Putamen (tissue), 1 donor: ENCODE measurements around the gene PRSS21.

ENCODE experiments used
- DNase-seq: peaks from one replicate; pipeline ENCODE4 v3.0.0-alpha.2; 2016; ENCODE audit warnings: low spot score

Gene PRSS21

DNA sequence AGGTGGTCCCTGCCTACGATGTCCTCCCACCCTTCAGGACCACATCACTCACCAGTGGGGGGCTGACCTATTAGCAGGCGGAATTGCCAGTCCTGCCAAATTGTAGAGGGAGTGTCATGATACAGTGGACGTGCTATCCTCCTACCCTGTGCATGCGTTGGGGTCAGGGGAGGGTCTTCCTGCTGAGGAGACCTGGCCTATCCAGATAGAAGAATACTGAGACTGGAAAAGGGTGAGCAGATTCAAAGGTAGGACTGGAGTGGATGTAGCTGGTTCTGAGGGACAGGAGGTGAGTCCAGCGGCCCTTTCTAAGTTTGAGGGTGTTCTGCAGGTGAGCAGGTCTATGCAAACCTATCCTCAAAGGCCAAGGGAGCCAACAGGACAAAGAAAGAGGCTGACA, 10.8 kb upstream of the PRSS21 start:
- no peak for DNase-seq

DNA sequence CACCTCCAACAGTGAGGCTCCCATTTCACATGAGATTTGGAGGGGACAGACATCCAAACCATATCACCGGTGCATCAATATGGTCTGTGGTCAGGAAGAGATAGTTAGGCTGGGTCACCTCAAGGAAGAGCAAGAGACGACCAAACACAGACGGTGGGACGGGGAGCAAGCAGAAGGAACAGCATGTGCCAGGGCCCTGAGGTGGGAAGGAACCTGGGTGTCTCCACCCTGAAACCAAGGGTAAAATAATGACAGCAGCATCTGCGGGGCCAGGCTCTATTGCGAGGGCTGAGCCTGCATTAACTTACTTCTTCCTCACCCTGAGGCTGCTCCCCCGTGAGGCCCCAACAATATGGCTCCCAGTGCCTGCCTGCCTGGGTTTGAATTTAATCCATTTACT, 8.9 kb upstream of the PRSS21 start:
- DNase-seq, result no peak

DNA sequence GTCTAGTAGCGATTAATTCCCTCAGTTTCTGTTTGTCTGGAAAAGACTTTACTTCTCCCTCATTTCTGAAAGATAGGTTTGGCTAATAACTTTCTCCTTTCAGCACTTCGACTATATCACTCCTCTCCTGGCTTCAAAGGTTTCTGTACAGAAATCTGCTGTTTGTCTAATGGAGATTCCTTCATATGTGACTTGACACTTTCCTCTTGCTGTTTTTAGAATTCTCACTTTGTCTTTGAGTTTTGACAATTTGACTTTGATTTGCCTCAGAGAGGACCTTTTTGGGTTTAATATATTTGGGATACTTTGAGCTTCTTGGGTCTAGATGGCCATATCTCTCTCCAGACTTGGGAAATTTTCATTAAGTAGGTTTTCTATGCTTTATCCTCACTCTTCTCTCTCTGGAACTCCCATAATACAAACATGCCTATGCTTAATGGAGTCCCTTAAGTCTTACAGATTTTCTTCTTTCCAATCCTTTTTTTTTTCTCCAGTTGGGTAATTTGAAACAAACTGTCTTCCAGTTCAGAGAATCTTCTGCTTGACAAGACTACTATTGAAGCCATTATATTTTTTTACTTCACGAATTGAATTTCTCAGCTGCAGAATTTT, 7.8 kb upstream of the PRSS21 start:
- no peak for DNase-seq

DNA sequence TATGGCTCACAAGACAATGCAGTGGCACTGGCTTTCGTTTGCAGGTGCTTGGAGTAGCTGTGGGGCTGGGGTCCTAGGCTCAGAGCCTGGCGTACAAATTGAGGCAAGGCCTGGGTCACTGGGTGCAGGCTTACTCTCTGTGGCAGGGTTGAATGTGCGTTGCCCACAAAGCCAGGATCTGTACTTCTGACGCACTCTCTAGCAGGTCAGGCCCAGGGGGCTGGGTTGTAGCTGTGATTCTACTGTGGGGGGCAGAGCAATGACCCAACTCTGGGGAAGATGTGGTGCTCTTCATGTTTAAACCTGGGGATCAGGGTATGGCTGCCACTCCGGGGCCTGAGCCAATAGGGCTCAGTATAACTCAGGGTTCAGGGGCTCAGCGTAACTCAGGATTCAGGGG, 6.4 kb upstream of the PRSS21 start:
- DNase-seq, result no peak

DNA sequence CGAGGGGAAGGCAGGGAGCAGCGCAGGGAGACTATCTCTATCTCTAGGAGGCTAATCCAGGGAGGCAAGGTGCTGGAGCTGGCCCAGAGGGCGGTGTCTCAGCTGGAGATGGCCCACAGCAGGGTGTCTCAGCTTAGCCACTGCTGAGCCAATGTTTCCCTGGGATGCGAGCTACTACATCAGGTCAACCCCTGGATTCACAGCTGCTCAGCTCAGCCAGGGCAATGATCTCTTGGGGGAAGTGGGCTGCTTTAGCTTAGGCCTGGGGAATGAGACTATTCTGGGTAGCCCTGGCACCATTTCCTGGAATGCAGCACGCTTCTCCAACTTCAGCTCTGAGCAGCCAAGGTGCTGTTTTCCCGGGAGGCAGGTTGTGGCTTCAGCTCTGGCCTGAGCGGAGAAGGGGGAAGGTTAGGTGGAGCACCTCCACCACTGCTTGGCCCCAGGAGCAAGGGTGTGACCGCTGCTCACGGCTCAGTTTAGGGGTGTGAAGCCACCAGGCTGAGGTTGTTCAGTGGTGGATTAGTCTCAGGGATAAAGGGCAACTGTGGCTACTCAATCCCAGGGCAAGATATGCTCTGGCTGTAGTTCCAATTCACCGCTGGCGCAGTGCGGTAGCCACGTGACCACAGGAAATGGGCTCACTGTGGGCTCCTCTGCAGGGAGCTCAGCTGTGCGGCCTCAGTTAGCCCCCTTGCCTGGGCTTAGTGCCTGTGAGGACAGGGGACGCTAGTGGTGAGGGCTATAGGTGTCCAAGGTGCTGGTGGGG, 5.2 kb upstream of the PRSS21 start:
- DNase-seq, result no peak

DNA sequence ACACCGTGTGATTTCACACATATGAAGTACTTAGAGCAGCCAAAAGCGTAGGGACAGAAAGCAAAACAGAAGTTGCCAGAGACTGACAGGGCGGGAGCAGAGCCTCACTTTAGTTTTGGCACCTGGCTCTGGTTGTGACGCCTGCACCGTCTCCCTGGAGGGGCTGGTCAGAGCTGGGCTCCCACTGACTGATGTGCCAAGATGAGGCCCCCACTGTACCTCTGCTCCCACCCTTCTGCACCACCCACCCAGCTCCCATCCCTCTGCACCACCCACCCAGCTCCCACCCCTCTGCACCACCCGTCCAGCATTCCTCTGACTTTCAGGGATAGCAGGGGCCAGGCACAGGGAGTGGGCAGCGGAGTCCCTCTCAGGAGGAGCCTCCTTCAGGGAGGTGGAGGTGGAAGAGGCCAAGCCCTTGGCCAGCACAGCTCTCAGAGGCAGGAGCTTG, 3.2 kb upstream of the PRSS21 start:
- no peak for DNase-seq

DNA sequence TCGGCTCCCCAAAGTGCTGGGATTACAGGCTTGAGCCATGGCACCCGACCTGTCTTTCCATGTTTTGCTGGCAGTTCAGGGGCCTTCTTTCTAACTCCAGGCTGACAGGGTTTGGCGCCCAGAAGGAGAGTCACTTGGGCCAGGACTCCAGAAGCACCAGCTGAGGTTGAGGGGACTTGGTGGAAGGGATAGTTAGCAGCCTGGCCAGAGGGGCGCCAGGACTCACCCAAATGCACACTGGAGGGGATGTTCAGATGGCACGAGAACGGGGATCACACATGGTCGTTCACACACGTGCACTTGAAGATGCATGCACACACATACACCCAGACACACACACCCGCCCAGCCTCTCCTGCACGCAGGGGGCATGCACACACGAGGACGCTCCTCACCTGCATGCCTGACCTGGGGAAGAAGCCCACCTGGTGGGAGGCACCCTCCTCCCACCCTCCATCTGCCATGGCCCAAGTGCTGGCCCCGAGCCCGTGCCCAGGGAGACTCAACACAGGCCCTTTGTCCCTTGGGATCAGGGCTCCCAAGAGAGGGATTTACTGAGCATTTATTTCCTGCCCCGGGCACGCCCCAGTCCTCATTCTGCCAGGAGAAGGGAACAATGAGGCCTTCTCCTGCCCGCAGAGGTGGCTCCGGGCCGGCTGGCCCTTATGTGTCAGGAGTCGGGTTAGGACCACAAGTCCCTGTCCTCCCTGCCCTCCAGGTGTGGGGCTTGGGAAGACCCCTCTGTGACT, 2.3 kb upstream of the PRSS21 start:
- no peak for DNase-seq

DNA sequence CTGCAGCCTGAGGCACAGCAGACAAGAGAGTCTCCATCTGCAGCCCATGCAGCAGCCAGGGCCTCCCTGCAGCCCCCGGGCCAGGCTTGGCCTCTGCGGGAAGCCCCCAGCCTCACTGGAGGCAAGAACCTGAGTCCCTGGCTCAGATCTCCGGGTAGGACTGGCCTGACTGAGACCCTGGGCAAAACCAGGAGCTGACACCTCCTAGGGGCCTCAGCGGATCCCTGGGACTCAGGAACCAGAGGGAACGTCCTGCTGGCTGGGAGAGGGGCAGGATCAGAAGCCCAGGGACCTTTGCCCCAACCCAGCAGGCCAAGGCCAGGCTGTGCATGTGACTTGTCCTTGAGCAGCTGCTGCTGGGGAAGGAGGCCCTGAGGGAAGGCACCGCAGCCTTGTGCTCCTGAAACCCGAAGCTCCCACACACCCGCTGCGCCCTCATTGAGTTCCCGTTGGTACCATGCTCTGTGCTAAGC, 1.7 kb upstream of the PRSS21 start:
- no peak for DNase-seq

DNA sequence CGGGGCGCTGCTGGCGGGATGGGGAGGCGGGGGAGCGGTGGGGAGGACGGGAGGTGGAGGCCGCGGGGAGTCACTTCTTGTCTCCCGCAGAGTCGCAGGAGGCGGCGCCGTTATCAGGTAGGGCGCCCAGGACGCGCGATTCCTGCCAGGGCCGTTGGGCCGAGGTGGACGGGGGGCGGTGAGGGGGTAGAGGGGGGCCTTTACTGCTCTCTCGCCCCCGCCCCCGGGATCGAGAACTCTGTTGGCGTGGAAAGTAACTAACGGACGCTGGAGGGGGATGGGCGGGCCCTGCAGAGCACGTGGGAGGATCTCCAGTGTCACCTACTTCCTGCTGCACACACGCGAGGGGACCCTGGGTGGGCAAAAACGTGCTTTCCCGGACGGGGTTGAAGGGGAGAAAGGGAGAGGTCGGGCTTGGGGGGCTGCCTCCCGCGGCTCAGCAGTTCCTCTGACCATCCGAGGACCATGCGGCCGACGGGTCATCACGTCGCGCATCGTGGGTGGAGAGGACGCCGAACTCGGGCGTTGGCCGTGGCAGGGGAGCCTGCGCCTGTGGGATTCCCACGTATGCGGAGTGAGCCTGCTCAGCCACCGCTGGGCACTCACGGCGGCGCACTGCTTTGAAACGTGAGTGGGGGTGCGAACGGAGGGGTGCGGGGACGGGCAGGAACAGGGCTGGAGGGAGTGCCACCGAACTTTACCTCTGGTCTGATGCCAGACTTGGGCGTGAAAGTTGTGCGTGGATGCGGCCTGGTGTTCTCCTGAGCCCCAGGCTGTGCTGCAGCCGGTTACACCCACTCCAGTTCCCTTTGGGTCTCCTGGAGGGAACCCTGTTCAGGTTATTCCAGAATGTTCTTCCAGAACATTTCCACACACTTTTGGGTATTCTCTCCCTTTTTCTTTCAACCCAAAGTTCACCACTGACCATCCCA, 569 bp downstream of the PRSS21 start:
- no peak for DNase-seq

DNA sequence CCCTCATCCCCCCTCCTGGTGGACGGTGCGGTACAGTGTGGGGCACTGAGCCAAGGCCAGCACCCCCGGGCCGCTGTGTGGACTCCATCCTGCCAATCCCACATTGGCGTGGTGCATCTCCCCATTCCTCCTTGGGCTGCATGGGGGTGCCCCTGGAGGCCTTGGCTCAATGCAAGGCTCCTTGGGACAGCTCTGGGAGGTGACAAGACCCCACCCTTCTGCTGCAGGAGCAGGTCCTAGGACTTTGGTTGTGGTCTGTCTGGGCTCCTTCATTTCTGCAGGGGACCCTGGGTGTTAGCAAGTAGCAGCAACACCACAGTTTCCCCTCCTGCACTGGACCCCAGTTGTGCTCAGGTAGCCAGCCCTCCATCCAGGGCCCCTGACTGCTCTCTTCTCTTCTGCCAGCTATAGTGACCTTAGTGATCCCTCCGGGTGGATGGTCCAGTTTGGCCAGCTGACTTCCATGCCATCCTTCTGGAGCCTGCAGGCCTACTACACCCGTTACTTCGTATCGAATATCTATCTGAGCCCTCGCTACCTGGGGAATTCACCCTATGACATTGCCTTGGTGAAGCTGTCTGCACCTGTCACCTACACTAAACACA, 1.3 kb downstream of the PRSS21 start:
- no peak for DNase-seq

DNA sequence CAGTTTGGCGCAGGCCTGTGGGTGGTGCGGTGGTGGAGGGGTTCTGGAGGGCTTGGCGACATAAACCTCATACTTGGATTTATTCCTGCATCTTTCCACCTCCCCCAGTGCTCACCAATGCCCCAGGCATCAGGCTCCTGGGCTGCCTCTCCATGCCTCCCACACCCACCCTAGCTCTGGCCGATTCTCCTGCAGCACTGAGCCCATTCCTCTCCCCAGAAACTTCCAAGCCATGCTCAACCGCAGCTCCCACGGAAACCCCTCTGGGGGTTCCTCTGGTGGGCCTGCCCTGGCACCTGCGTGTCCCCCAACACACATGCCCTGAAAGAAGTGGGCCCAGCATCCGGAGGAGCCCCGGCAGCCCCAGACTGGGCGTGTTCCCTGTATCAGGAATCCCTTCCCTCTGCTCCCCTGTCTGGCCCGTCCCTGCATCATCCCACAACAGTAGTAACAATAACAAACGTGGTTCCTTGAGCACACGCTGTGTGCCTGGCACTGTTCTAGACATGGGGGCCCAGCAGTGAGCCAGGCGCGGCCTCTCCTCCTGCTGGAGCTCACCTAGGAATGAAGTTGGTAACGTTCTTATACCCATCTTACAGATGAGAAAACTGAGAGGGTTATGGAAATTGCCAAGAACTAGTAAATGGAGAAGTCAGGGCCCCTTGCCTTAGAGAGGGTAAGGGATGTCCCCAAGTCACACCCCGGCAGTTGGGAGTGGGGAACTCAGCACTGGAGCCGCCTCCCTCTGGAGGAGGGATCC, 2.3 kb downstream of the PRSS21 start:
- DNase-seq, result no peak

DNA sequence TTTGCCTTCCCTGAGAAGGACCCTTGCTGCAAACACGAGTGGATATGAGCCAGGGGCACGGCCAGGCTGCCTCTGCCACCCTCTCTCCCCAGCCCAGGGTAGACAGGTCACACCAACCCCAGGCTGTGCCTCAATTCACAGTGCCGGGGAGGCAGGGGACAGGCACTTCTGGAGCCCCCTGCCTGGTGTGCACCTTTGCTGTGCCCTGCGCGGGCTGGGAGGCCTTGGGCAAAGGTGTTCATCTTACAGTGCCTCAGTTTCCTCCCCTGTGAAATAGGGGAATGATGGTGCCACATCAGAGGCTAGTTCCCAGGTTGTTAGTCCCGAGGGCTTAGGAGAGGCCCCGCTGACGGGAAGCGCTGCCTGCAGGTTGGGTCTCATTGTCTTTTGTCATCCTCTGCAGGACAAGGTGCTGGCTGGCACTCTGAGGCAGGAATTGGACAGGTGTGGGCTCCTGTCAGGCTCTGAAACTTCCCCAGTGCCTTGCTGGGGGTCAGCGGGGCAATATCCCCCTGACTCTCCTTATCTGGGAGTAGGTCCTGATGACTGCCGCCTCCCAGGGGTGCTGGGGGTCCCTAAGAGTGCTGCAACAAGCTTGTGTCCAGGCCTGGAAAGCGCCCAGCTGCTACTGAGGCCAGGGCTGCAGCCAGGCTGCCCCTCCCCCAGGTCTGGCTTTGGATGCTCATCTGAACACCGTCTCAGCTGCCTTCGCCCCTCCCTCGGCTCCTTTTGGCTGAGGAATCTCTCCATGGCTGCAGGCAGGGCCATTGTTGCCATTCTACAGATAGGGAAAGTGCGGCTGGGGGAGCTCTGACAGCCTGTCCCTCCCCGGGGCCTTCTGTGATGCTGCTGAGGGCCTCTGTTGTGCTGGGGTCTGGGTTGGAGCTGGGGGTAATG, 3.1 kb downstream of the PRSS21 start:
- no peak for DNase-seq

DNA sequence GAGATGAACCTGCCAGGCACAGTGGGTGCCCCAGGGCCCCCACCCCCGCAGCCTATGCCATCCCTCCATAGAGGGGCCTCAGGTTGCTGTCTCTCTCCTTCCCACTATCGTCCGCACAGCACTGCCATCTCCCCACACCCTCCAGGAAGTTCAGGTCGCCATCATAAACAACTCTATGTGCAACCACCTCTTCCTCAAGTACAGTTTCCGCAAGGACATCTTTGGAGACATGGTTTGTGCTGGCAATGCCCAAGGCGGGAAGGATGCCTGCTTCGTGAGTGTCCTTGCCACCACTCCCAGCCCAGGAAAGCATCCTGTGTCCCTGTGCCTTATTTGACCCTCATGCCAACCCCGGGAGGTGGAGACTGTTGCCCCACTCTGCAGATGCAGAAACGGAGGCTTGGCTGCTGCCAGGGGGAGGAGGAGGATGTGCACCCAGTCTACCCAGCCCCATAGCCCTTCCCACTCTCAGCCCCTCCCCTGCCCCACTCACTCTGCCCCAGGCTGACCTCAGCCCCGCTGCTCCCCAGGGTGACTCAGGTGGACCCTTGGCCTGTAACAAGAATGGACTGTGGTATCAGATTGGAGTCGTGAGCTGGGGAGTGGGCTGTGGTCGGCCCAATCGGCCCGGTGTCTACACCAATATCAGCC, 3.9 kb downstream of the PRSS21 start:
- no peak for DNase-seq

DNA sequence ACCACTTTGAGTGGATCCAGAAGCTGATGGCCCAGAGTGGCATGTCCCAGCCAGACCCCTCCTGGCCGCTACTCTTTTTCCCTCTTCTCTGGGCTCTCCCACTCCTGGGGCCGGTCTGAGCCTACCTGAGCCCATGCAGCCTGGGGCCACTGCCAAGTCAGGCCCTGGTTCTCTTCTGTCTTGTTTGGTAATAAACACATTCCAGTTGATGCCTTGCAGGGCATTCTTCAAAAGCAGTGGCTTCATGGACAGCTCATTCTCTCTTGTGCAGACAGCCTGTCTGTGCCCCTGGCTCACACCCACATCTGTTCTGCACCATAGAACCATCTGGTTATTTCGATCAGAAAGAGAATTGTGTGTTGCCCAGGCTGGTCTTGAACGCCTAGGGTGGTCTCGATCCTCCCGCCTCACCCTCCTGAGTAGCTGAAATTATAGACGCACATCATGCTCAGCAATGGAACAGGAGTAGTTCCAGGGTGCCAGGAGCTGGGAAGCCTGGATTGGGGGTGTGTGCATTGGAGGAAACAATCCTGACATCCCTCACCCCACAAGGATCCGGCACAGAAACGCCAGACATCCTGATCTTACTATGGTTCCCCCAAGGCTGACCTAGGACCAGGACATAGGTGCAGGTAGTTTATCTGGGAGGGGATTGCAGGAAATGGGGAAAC, 4.6 kb downstream of the PRSS21 start:
- no peak for DNase-seq

DNA sequence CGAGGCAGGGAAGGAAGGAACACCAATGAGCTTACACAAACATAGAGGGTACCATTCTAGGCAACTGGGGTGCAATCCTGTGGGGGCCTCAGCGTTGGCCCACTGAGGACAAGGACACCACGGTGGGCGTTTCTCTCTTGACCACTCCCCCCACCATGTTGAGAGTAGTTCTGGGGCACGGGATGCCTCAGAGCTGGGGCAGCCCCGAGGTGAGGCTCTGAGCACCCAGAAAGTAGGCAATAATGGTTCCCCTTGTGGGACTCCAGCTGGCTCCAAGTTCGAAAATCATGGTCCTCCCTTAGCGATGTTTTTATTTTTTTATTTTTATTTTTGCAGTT, 5.1 kb downstream of the PRSS21 start:
- DNase-seq, result no peak

DNA sequence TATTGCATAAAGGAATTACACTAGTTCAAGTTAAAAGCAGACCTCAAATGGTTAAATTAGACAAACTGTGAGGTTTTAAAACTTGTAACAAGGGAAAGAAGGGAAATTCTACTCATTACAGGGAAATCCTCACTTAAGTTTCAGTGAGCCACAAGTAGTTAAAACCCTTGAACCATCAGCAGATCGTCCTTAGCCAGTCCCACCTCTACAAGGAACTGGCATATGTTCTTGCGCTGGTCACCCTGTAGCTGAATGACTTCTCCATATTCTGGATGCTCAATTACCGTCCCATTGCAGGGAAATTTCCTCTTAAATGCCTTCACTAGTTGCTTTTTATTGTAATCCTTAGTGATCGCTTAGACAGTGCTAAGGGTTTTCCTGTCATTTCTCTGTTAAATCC, 5.5 kb downstream of the PRSS21 start:
- no peak for DNase-seq

DNA sequence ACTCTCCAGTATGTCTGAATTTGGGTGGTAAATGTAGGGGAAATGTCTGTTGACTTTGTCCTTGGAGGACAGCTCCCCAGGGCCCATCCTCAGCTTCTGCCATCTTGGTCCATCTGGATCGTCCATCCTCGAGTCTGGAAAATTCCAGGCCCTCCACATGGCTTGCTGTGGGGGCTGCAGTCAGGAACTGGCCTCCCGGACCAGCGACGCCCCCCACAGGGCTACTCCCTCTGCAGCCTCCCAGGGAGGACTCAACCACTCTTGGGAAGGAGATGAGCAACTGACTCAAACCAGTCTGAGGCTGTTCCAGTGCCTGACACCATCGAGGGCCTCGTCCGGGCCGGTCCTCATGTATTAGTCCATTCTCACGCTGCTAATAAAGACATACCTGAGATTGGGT, 7.6 kb downstream of the PRSS21 start:
- DNase-seq, result no peak

DNA sequence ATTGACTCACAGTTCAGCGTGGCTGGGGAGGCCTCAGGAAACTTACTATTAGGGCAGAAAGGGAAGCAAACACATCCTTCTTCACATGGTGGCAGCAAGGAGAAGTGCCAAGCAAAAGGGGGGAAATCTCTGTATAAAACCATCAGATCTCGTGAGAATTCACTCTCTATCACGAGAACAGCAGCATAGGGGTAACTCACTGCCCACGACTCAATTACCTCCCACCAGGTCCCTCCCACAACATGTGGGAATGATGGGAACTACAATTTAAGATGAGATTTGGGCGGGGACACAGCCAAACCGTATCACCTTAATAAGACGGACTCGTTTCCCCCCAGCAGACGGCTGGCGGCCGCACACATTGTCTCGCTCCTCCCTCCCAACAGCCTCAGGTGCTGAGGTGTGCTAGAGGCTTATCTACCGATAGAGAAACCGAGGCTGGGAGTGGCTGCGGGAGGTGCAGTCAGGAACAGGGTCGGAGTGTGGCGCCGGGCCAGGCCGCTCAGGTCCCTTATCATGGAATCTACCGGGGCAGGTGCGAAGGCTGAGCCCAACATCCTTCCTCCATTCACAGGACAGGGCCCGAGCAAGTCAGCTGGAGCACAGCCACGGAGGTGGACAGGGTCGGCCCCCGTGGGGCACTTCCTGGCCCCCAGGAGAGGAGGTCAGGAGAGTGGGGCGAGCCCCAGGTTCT, 8.2 kb downstream of the PRSS21 start:
- no peak for DNase-seq
